ENCODE data around the gene L1CAM. TPM values are rescaled to one million over a fixed set of nuclear protein-coding genes. Genes with fewer than 3 reads are reported as not detected.

Gene L1CAM
- under 1 TPM; 0.19 to 0.31 TPM for total RNA-seq

GRCh38 chrX:153885968-153886903 is at the start of gene L1CAM:
Gene L1CAM (minus strand): TSS chrX:153886173. CDS start chrX:153875836, 10,337 bp downstream.
- ChIA-PET CTCF (no interaction called here), POLR2A (no interaction called here)

GRCh38 chrX:153935326-153935851 is 49.4 kb upstream of the L1CAM start:
- ChIA-PET POLR2A (interaction anchor here (0.8 to 1.4 kb wide), 2 partner anchors 9 to 36 kb away, joined by 3 to 4 read pairs; partner anchors contain the start of gene HCFC1), CTCF (interaction anchor here (1.6 to 2.2 kb wide), 2 partner anchors 11 to 17 kb away, joined by 4 to 6 read pairs; no protein-coding TSS in a partner anchor)

GRCh38 chrX:153934762-153935325 is 48.9 kb upstream of the L1CAM start, which contains the start of gene NAA10:
Gene NAA10 (minus strand): TSS chrX:153935037. CDS start chrX:153934904, 133 bp downstream.
- ChIA-PET CTCF (no interaction called here), POLR2A (interaction anchor here (0.8 to 1.4 kb wide), 2 partner anchors 8 to 37 kb away, joined by 3 to 4 read pairs; partner anchors contain the start of gene HCFC1)

- CTCF ChIA-PET = no interaction called here
- POLR2A ChIA-PET = interaction anchor here (0.8 to 1.4 kb wide), 2 partner anchors 8 to 37 kb away, joined by 3 to 4 read pairs; partner anchors contain the start of gene HCFC1
Measured at GRCh38 chrX:153934148-153934761, 48.3 kb upstream of the L1CAM start.

- POLR2A ChIA-PET = interaction anchor here (1.4 kb wide), 1 partner anchor 38 kb away, joined by 3 read pairs; the partner anchor contains the start of gene HCFC1
- CTCF ChIA-PET = interaction anchor here (1.9 kb wide), 1 partner anchor 13 kb away, joined by 7 read pairs; no protein-coding TSS in a partner anchor
Measured at GRCh38 chrX:153933748-153934147, 47.8 kb upstream of the L1CAM start.

- CTCF ChIA-PET = interaction anchor here (1.0 to 1.9 kb wide), 3 partner anchors 9 to 14 kb away, joined by 3 to 7 read pairs (median 3); no protein-coding TSS in a partner anchor
- POLR2A ChIA-PET = no interaction called here
Measured at GRCh38 chrX:153932220-153932915, 46.4 kb upstream of the L1CAM start.

GRCh38 chrX:153931748-153932147 is 45.8 kb upstream of the L1CAM start:
- ChIA-PET POLR2A (interaction anchor here (0.5 kb wide), 1 partner anchor 162 kb away, joined by 8 read pairs; no protein-coding TSS in a partner anchor), CTCF (interaction anchor here (1.0 to 1.5 kb wide), 2 partner anchors 8 to 14 kb away, joined by 3 read pairs; no protein-coding TSS in a partner anchor)

GRCh38 chrX:153931151-153931550 is 45.2 kb upstream of the L1CAM start:
- POLR2A ChIA-PET = interaction anchor here (0.5 kb wide), 1 partner anchor 162 kb away, joined by 8 read pairs; no protein-coding TSS in a partner anchor
- CTCF ChIA-PET = interaction anchor here (1.0 kb wide), 1 partner anchor 14 kb away, joined by 3 read pairs; no protein-coding TSS in a partner anchor

- CTCF ChIA-PET = interaction anchor here (8.5 kb wide), 1 partner anchor 17 kb away, joined by 58 read pairs; no protein-coding TSS in a partner anchor
- POLR2A ChIA-PET = no interaction called here
Measured at GRCh38 chrX:153930011-153930910, 44.3 kb upstream of the L1CAM start.

GRCh38 chrX:153929576-153929975 is 43.6 kb upstream of the L1CAM start:
- ChIA-PET POLR2A (no interaction called here), CTCF (interaction anchor here (8.5 kb wide), 1 partner anchor 18 kb away, joined by 58 read pairs; no protein-coding TSS in a partner anchor)

- ChIA-PET POLR2A (interaction anchor here (0.6 to 1.1 kb wide), 3 partner anchors 10 to 76 kb away, joined by 3 to 6 read pairs (median 4); partner anchors contain the start of gene HCFC1), CTCF (interaction anchor here (0.9 to 8.5 kb wide), 2 partner anchors 19 to 40 kb away, joined by 3 to 58 read pairs; no protein-coding TSS in a partner anchor)
Measured at GRCh38 chrX:153928846-153929245, 42.9 kb upstream of the L1CAM start.

GRCh38 chrX:153927922-153928760 is 42.2 kb upstream of the L1CAM start:
- CTCF ChIA-PET = interaction anchor here (0.9 to 8.5 kb wide), 2 partner anchors 19 to 41 kb away, joined by 3 to 58 read pairs; no protein-coding TSS in a partner anchor
- POLR2A ChIA-PET = interaction anchor here (0.6 to 1.1 kb wide), 3 partner anchors 11 to 76 kb away, joined by 3 to 6 read pairs (median 4); partner anchors contain the start of gene HCFC1

- POLR2A ChIA-PET = interaction anchor here (1.2 kb wide), 1 partner anchor 42 kb away, joined by 3 read pairs; no protein-coding TSS in a partner anchor
- CTCF ChIA-PET = interaction anchor here (8.5 kb wide), 1 partner anchor 20 kb away, joined by 58 read pairs; no protein-coding TSS in a partner anchor
Measured at GRCh38 chrX:153927672-153927921, 41.6 kb upstream of the L1CAM start.

GRCh38 chrX:153926858-153927671 is 41.1 kb upstream of the L1CAM start:
- ChIA-PET CTCF (interaction anchor here (1.3 to 8.5 kb wide), 3 partner anchors 20 to 45 kb away, joined by 3 to 58 read pairs (median 5); partner anchors contain the start of genes HCFC1 and TMEM187), POLR2A (interaction anchor here (0.5 to 2.5 kb wide), 6 partner anchors 8 to 43 kb away, joined by 3 to 10 read pairs (median 4); partner anchors contain the start of gene NAA10)

GRCh38 chrX:153926552-153926857 is 40.5 kb upstream of the L1CAM start:
- CTCF ChIA-PET = interaction anchor here (1.3 to 8.5 kb wide), 3 partner anchors 21 to 46 kb away, joined by 3 to 58 read pairs (median 5); partner anchors contain the start of genes HCFC1 and TMEM187
- POLR2A ChIA-PET = interaction anchor here (0.9 to 2.5 kb wide), 6 partner anchors 8 to 43 kb away, joined by 3 to 12 read pairs (median 4); partner anchors contain the start of gene NAA10

Measured in activated CD8-positive, alpha-beta memory T cell treated with anti-CD3 and anti-CD28 coated beads for 36 hours (primary cell).